MCF 10A (cell line): ENCODE measurements around the gene COMMD9. TPM values are rescaled to one million over a fixed set of nuclear protein-coding genes. Genes with fewer than 3 reads are reported as not detected.
"Not testable (repeated sequence)": the region's sequence is repeated elsewhere in the genome, so short reads cannot be mapped to it uniquely, and the experiment has no call there.

Source experiments
- BruUV-seq: library from RNA; stranded (reverse); fragments of 400-500 nt; replicated peaks from 2 replicates; lab custom pipeline; 2021; lab: Mats Ljungman, UMichigan
- CTCF ChIA-PET: fragments of 300-600 bp; sonication (Branson Sonifier 250); formaldehyde crosslinking; extraction: SDS; loops from one replicate; lab custom pipeline; 2021; ENCODE audit warnings: antibody characterized with exemption, inconsistent platforms; lab: Yijun Ruan, JAX
- POLR2A ChIA-PET: fragments of 300-600, 350-650 bp; sonication (Branson Sonifier 250); formaldehyde crosslinking; extraction: SDS; loops from one replicate; lab custom pipeline; 2020; ENCODE audit warnings: antibody characterized with exemption, inconsistent platforms; lab: Yijun Ruan, JAX
- DNase-seq: peaks from one replicate; pipeline ENCODE4 v3.0.0-alpha.2; 2018; ENCODE audit not compliant: unreplicated experiment
- H3K27ac Mint-ChIP-seq: one replicate; pipeline ENCODE4 v1.8.0; 2022; ENCODE audit warnings: mild to moderate bottlenecking, low read depth, mixed read lengths; ENCODE audit not compliant: unreplicated experiment
- H3K27me3 Mint-ChIP-seq: one replicate; pipeline ENCODE4 v1.8.0; 2022; ENCODE audit warnings: mixed read lengths; ENCODE audit not compliant: insufficient read depth, unreplicated experiment
- H3K36me3 Mint-ChIP-seq: one replicate; pipeline ENCODE4 v1.8.0; 2022; ENCODE audit warnings: mild to moderate bottlenecking, moderate library complexity, mixed read lengths; ENCODE audit not compliant: insufficient read depth, unreplicated experiment
- H3K4me1 Mint-ChIP-seq: one replicate; pipeline ENCODE4 v1.8.0; 2022; ENCODE audit warnings: mixed read lengths; ENCODE audit not compliant: insufficient read depth, unreplicated experiment
- H3K4me3 Mint-ChIP-seq: one replicate; pipeline ENCODE4 v1.8.0; 2022; ENCODE audit warnings: mild to moderate bottlenecking, moderate library complexity, mixed read lengths; ENCODE audit not compliant: unreplicated experiment
- H3K9me3 Mint-ChIP-seq: one replicate; pipeline ENCODE4 v1.8.0; 2022; ENCODE audit warnings: mixed read lengths; ENCODE audit not compliant: unreplicated experiment
- CTCF ChIP-seq: fragments of 200-600 bp; IDR thresholded peaks from one replicate; pipeline ENCODE4 v1.8.0; 2022; ENCODE audit warnings: antibody characterized with exemption, mild to moderate bottlenecking; ENCODE audit not compliant: unreplicated experiment
- intact Hi-C: fragments of 100-400 bp; cut with micrococcal nuclease; formaldehyde crosslinking; loops from 2 replicates; pipeline ENCODE4 v1.14.1; 2022
- total RNA-seq: library from RNA; stranded (reverse); gene quantifications from 2 replicates; pipeline ENCODE4 v1.2.3, GENCODE V29; 2022

COMMD9 gene
- total RNA-seq, 1 experiment from 2014 or later, result 39.8 TPM

- no peak for TF ChIP-seq CTCF
- no peak for DNase-seq
- Mint-ChIP-seq H3K36me3 (no peaks in the 10 kb centered on the region), H3K4me3 (no peak overlapping the region), H3K27me3 (no peaks in the 10 kb centered on the region), H3K9me3 (no peaks in the 10 kb centered on the region), H3K27ac (no peak overlapping the region), H3K4me1 (peaks cover 11% of the 10 kb centered on the region)
- intact Hi-C loops, result no loop called here
- CTCF ChIA-PET, result interaction anchor here (0.9 to 1.0 kb wide), 2 partner anchors 30 to 265 kb away, joined by 3 read pairs; partner anchors contain the start of gene IFTAP
- POLR2A ChIA-PET, result no interaction called here
- no TSS peak for BruUV-seq
Observed at GRCh38 chr11:36328966-36329673, 39.9 kb upstream of the COMMD9 start.

GRCh38 chr11:36326524-36327419 lies 37.5 kb upstream of the COMMD9 start:
- DNase-seq, result no peak
- BruUV-seq, result no TSS peak
- CTCF ChIA-PET, result no interaction called here
- Mint-ChIP-seq H3K9me3 (no peaks in the 10 kb centered on the region), H3K27me3 (no peaks in the 10 kb centered on the region), H3K4me1 (no peaks in the 10 kb centered on the region), H3K27ac (no peak overlapping the region), H3K36me3 (no peaks in the 10 kb centered on the region), H3K4me3 (no peak overlapping the region)
- intact Hi-C loops, result no loop called here
- TF ChIP-seq CTCF, result no peak
- POLR2A ChIA-PET, result no interaction called here

GRCh38 chr11:36325403-36325802 lies 36.2 kb upstream of the COMMD9 start:
- intact Hi-C loops, H3K4me1 Mint-ChIP-seq, H3K9me3 Mint-ChIP-seq, DNase-seq, H3K4me3 Mint-ChIP-seq, H3K27ac Mint-ChIP-seq, BruUV-seq, H3K36me3 Mint-ChIP-seq, H3K27me3 Mint-ChIP-seq: not testable (repeated sequence)
- CTCF ChIA-PET, result interaction anchor here (0.6 kb wide), 1 partner anchor 103 kb away, joined by 3 read pairs; no protein-coding TSS in a partner anchor
- POLR2A ChIA-PET, result interaction anchor here (0.6 kb wide), 1 partner anchor 35 kb away, joined by 3 read pairs; no protein-coding TSS in a partner anchor

GRCh38 chr11:36324956-36325355 lies 35.7 kb upstream of the COMMD9 start:
- H3K27ac Mint-ChIP-seq, H3K4me3 Mint-ChIP-seq, H3K36me3 Mint-ChIP-seq, H3K27me3 Mint-ChIP-seq, H3K4me1 Mint-ChIP-seq, BruUV-seq, intact Hi-C loops, DNase-seq, H3K9me3 Mint-ChIP-seq: not testable (repeated sequence)
- ChIA-PET CTCF (interaction anchor here (0.6 kb wide), 1 partner anchor 183 kb away, joined by 3 read pairs; no protein-coding TSS in a partner anchor), POLR2A (interaction anchor here (0.6 kb wide), 1 partner anchor 35 kb away, joined by 3 read pairs; no protein-coding TSS in a partner anchor)
